ENCODE results near the gene ALDH3B2.
"Not testable (repeated sequence)": the region's sequence is repeated elsewhere in the genome, so short reads cannot be mapped to it uniquely, and the experiment has no call there.

ALDH3B2 gene

GRCh38 chr11:67674442-67674871 is at the start of gene ALDH3B2:
ALDH3B2 (minus strand) TSS chr11:67674623; CDS start chr11:67666935, 7,688 bp downstream.
- Histone ChIP-seq H3K9ac (ENCODE audit: low read depth, low read length) (no peak within 1 kb of the TSS), H3K4me3 (ENCODE audit: low read depth, low read length) (no peak within 1 kb of the TSS), H3K27me3 (ENCODE audit: control insufficient read depth, insufficient read depth, low read length) (no peaks in the 10 kb centered on the region), H3K9me3 (ENCODE audit: control insufficient read depth, insufficient read depth, low read length) (no peaks in the 10 kb centered on the region), H3K4me1 (ENCODE audit: control insufficient read depth, insufficient read depth, low read length) (no peaks in the 10 kb centered on the region), H3K36me3 (ENCODE audit: control insufficient read depth, insufficient read depth, low read length) (no peaks in the 10 kb centered on the region)

- not testable (repeated sequence) for H3K9ac ChIP-seq (ENCODE audit: low read depth, low read length); H3K36me3 ChIP-seq (ENCODE audit: control insufficient read depth, insufficient read depth, low read length); H3K9me3 ChIP-seq (ENCODE audit: control insufficient read depth, insufficient read depth, low read length); H3K4me3 ChIP-seq (ENCODE audit: low read depth, low read length); H3K27me3 ChIP-seq (ENCODE audit: control insufficient read depth, insufficient read depth, low read length); H3K4me1 ChIP-seq (ENCODE audit: control insufficient read depth, insufficient read depth, low read length)
Measured at GRCh38 chr11:67723036-67723435, 48.6 kb upstream of the ALDH3B2 start.

- H3K27me3 ChIP-seq (ENCODE audit: control insufficient read depth, insufficient read depth, low read length); H3K4me1 ChIP-seq (ENCODE audit: control insufficient read depth, insufficient read depth, low read length); H3K4me3 ChIP-seq (ENCODE audit: low read depth, low read length); H3K9ac ChIP-seq (ENCODE audit: low read depth, low read length); H3K9me3 ChIP-seq (ENCODE audit: control insufficient read depth, insufficient read depth, low read length); H3K36me3 ChIP-seq (ENCODE audit: control insufficient read depth, insufficient read depth, low read length): not testable (repeated sequence)
Measured at GRCh38 chr11:67716226-67716625, 41.8 kb upstream of the ALDH3B2 start.

- not testable (repeated sequence) for H3K9me3 ChIP-seq (ENCODE audit: control insufficient read depth, insufficient read depth, low read length); H3K27me3 ChIP-seq (ENCODE audit: control insufficient read depth, insufficient read depth, low read length); H3K4me3 ChIP-seq (ENCODE audit: low read depth, low read length); H3K36me3 ChIP-seq (ENCODE audit: control insufficient read depth, insufficient read depth, low read length); H3K9ac ChIP-seq (ENCODE audit: low read depth, low read length); H3K4me1 ChIP-seq (ENCODE audit: control insufficient read depth, insufficient read depth, low read length)
Measured at GRCh38 chr11:67715801-67716200, 41.4 kb upstream of the ALDH3B2 start.

- H3K9ac ChIP-seq (ENCODE audit: low read depth, low read length); H3K27me3 ChIP-seq (ENCODE audit: control insufficient read depth, insufficient read depth, low read length); H3K9me3 ChIP-seq (ENCODE audit: control insufficient read depth, insufficient read depth, low read length); H3K4me3 ChIP-seq (ENCODE audit: low read depth, low read length); H3K4me1 ChIP-seq (ENCODE audit: control insufficient read depth, insufficient read depth, low read length); H3K36me3 ChIP-seq (ENCODE audit: control insufficient read depth, insufficient read depth, low read length): not testable (repeated sequence)
Measured at GRCh38 chr11:67713892-67714509, 39.6 kb upstream of the ALDH3B2 start.

- not testable (repeated sequence) for H3K4me1 ChIP-seq (ENCODE audit: control insufficient read depth, insufficient read depth, low read length); H3K9me3 ChIP-seq (ENCODE audit: control insufficient read depth, insufficient read depth, low read length); H3K27me3 ChIP-seq (ENCODE audit: control insufficient read depth, insufficient read depth, low read length); H3K9ac ChIP-seq (ENCODE audit: low read depth, low read length); H3K36me3 ChIP-seq (ENCODE audit: control insufficient read depth, insufficient read depth, low read length)
- H3K4me3 ChIP-seq (ENCODE audit: low read depth, low read length): peak overlapping the region; percentile 35
Measured at GRCh38 chr11:67711676-67712075, 37.3 kb upstream of the ALDH3B2 start.

- peak overlapping the region; percentile 35 for H3K4me3 ChIP-seq (ENCODE audit: low read depth, low read length)
- not testable (repeated sequence) for H3K9ac ChIP-seq (ENCODE audit: low read depth, low read length); H3K4me1 ChIP-seq (ENCODE audit: control insufficient read depth, insufficient read depth, low read length); H3K36me3 ChIP-seq (ENCODE audit: control insufficient read depth, insufficient read depth, low read length); H3K27me3 ChIP-seq (ENCODE audit: control insufficient read depth, insufficient read depth, low read length); H3K9me3 ChIP-seq (ENCODE audit: control insufficient read depth, insufficient read depth, low read length)
Measured at GRCh38 chr11:67711212-67711611, 36.8 kb upstream of the ALDH3B2 start.

GRCh38 chr11:67709806-67710205 is 35.4 kb upstream of the ALDH3B2 start:
- H3K9me3 ChIP-seq (ENCODE audit: control insufficient read depth, insufficient read depth, low read length); H3K4me3 ChIP-seq (ENCODE audit: low read depth, low read length); H3K27me3 ChIP-seq (ENCODE audit: control insufficient read depth, insufficient read depth, low read length); H3K4me1 ChIP-seq (ENCODE audit: control insufficient read depth, insufficient read depth, low read length); H3K9ac ChIP-seq (ENCODE audit: low read depth, low read length); H3K36me3 ChIP-seq (ENCODE audit: control insufficient read depth, insufficient read depth, low read length): not testable (repeated sequence)

- H3K36me3 ChIP-seq (ENCODE audit: control insufficient read depth, insufficient read depth, low read length): no peaks in the 10 kb centered on the region
- H3K9ac ChIP-seq (ENCODE audit: low read depth, low read length): no peak overlapping the region
- no peaks in the 10 kb centered on the region for H3K27me3 ChIP-seq (ENCODE audit: control insufficient read depth, insufficient read depth, low read length)
- no peaks in the 10 kb centered on the region for H3K4me1 ChIP-seq (ENCODE audit: control insufficient read depth, insufficient read depth, low read length)
- no peaks in the 10 kb centered on the region for H3K9me3 ChIP-seq (ENCODE audit: control insufficient read depth, insufficient read depth, low read length)
- no peak overlapping the region for H3K4me3 ChIP-seq (ENCODE audit: low read depth, low read length)
Measured at GRCh38 chr11:67705264-67705663, 30.8 kb upstream of the ALDH3B2 start.

GRCh38 chr11:67704524-67704923 is 30.1 kb upstream of the ALDH3B2 start:
- H3K9me3 ChIP-seq (ENCODE audit: control insufficient read depth, insufficient read depth, low read length): no peaks in the 10 kb centered on the region
- H3K4me1 ChIP-seq (ENCODE audit: control insufficient read depth, insufficient read depth, low read length): no peaks in the 10 kb centered on the region
- no peak overlapping the region for H3K9ac ChIP-seq (ENCODE audit: low read depth, low read length)
- H3K27me3 ChIP-seq (ENCODE audit: control insufficient read depth, insufficient read depth, low read length): no peaks in the 10 kb centered on the region
- no peak overlapping the region for H3K4me3 ChIP-seq (ENCODE audit: low read depth, low read length)
- H3K36me3 ChIP-seq (ENCODE audit: control insufficient read depth, insufficient read depth, low read length): no peaks in the 10 kb centered on the region

GRCh38 chr11:67703709-67704108 is 29.3 kb upstream of the ALDH3B2 start:
- not testable (repeated sequence) for H3K36me3 ChIP-seq (ENCODE audit: control insufficient read depth, insufficient read depth, low read length); H3K9ac ChIP-seq (ENCODE audit: low read depth, low read length); H3K4me1 ChIP-seq (ENCODE audit: control insufficient read depth, insufficient read depth, low read length); H3K27me3 ChIP-seq (ENCODE audit: control insufficient read depth, insufficient read depth, low read length); H3K9me3 ChIP-seq (ENCODE audit: control insufficient read depth, insufficient read depth, low read length); H3K4me3 ChIP-seq (ENCODE audit: low read depth, low read length)

GRCh38 chr11:67700548-67701262 is 26.3 kb upstream of the ALDH3B2 start:
- no peaks in the 10 kb centered on the region for H3K4me1 ChIP-seq (ENCODE audit: control insufficient read depth, insufficient read depth, low read length)
- H3K27me3 ChIP-seq (ENCODE audit: control insufficient read depth, insufficient read depth, low read length): no peaks in the 10 kb centered on the region
- no peaks in the 10 kb centered on the region for H3K36me3 ChIP-seq (ENCODE audit: control insufficient read depth, insufficient read depth, low read length)
- no peaks in the 10 kb centered on the region for H3K9me3 ChIP-seq (ENCODE audit: control insufficient read depth, insufficient read depth, low read length)
- H3K4me3 ChIP-seq (ENCODE audit: low read depth, low read length): no peak overlapping the region
- H3K9ac ChIP-seq (ENCODE audit: low read depth, low read length): no peak overlapping the region
